Upper lobe of right lung (tissue), 1 donor: ENCODE results near the gene PIK3R6. TPM values are rescaled to one million over a fixed set of nuclear protein-coding genes. Genes with fewer than 3 reads are reported as not detected.

ENCODE experiments used
- ATAC-seq: fragments of 200-7000 bp; cut with Tn5 transposase; one replicate; pipeline ENCODE4 v1.9.1; 2020; ENCODE audit warnings: mild to moderate bottlenecking, moderate library complexity
- DNase-seq: peaks from one replicate; pipeline ENCODE4 v3.0.0-alpha.2; 2020
- H3K27ac ChIP-seq: fragments of 200-600 bp; one replicate; pipeline ENCODE4 v1.8.0; 2022
- H3K27me3 ChIP-seq: fragments of 200-600 bp; one replicate; pipeline ENCODE4 v1.8.0; 2022; ENCODE audit warnings: mild to moderate bottlenecking
- H3K36me3 ChIP-seq: fragments of 200-600 bp; one replicate; pipeline ENCODE4 v1.8.0; 2022
- H3K4me1 ChIP-seq: fragments of 200-600 bp; one replicate; pipeline ENCODE4 v1.8.0; 2022
- H3K4me3 ChIP-seq: fragments of 200-600 bp; one replicate; pipeline ENCODE4 v1.8.0; 2022; ENCODE audit warnings: mild to moderate bottlenecking
- H3K9me3 ChIP-seq: fragments of 200-600 bp; one replicate; pipeline ENCODE4 v1.8.0; 2022
- intact Hi-C: fragments of 100-400 bp; cut with DNase I; formaldehyde crosslinking; loops from one replicate; pipeline ENCODE4 v1.11.0; 2022
- total RNA-seq: library from RNA; stranded (reverse); fragmentation: NEBNext Ultra II Directional; extraction: Animal tissue kit (Norgen Biotek cat#: 25700); gene quantifications from one replicate; pipeline ENCODE4 v1.2.1, GENCODE V29; 2021
- TF ChIP-seq, protein P1 (sequence below): fragments of 200-600 bp; IDR thresholded peaks from one replicate; pipeline ENCODE4 v1.8.0; 2022; ENCODE audit warnings: antibody characterized with exemption
- donor health status: DM: no; HTN: yes; CAD: no; lungs with severe emphysema.

The PIK3R6 gene
- total RNA-seq, 1 donor from 2014 or later = 2.7 TPM

DNA sequence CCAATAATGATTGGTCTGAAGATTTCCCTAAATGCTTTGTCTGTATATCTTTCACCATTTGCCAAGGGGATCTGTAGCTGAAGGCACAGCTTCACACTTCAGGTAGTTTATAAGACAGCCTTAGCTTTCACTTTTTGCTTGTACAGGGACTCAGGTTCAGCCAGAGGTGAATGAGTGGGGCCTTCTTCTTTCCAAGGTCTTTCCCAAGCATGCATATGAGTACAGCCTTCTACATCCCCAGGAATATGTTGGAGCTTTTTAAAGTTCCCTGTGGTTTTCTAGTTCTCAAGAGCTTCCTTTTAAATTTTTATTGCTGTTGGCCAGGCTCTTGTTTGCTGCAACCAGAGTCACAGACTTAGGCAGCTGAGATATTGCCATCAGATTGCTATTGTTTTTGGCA, 91.2 kb downstream of the PIK3R6 start:
- Histone ChIP-seq H3K27ac (no peak overlapping the region), H3K4me1 (no peaks in the 10 kb centered on the region), H3K36me3 (no peaks in the 10 kb centered on the region), H3K4me3 (no peak overlapping the region), H3K9me3 (no peaks in the 10 kb centered on the region), H3K27me3 (peaks cover 6% of the 10 kb centered on the region)
- intact Hi-C loops = no loop called here
- DNase-seq = no peak
- ATAC-seq = no peak
- TF ChIP-seq, protein P1, sequence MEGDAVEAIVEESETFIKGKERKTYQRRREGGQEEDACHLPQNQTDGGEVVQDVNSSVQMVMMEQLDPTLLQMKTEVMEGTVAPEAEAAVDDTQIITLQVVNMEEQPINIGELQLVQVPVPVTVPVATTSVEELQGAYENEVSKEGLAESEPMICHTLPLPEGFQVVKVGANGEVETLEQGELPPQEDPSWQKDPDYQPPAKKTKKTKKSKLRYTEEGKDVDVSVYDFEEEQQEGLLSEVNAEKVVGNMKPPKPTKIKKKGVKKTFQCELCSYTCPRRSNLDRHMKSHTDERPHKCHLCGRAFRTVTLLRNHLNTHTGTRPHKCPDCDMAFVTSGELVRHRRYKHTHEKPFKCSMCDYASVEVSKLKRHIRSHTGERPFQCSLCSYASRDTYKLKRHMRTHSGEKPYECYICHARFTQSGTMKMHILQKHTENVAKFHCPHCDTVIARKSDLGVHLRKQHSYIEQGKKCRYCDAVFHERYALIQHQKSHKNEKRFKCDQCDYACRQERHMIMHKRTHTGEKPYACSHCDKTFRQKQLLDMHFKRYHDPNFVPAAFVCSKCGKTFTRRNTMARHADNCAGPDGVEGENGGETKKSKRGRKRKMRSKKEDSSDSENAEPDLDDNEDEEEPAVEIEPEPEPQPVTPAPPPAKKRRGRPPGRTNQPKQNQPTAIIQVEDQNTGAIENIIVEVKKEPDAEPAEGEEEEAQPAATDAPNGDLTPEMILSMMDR = no peak

DNA sequence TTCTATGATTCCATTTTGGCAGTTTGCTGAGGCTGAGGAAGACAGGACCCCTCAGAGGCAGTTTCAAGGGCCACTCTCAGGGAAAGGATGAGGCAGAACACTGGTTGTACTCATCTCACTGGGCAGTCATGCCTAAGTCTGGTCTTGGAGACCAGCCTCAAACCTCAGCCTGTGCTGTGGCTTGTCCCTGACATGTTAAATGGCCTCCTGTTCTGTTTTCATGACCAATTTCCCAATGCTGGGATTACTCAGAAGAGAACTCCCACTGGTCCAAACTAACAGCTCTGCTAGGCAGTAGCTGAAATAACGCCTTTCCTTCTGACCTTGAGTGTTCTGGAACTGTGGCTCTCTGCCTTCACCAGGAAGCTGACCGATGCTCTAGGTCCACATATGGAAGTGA, 100.7 kb downstream of the PIK3R6 start:
- H3K4me3 ChIP-seq = no peak overlapping the region
- intact Hi-C loops = no loop called here
- TF ChIP-seq, protein P1 = no peak
- H3K36me3 ChIP-seq = no peaks in the 10 kb centered on the region
- no peaks in the 10 kb centered on the region for H3K4me1 ChIP-seq
- no peak for DNase-seq
- H3K27ac ChIP-seq = no peak overlapping the region
- H3K9me3 ChIP-seq = no peaks in the 10 kb centered on the region
- no peaks in the 10 kb centered on the region for H3K27me3 ChIP-seq
- ATAC-seq = no peak

DNA sequence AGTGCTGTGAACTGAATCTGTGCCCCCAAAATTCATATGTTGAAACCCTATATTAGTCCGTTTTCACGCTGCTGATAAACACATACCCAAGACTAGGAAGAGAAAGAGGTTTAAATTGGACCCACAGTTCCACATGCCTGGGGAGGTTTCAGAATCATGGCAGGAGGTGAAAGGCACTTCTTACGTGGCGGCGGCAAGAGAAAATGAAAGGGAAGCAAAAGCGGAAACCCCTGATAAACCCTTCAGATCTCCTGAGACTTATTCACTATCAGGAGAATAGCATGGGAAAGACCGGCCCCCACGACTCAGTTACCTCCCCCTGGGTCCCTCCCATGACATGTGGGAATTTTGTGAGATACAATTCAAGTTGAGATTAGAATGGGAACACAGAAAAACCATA, 105.5 kb downstream of the PIK3R6 start:
- TF ChIP-seq, protein P1 = no peak
- Histone ChIP-seq H3K4me1 (no peaks in the 10 kb centered on the region), H3K9me3 (no peaks in the 10 kb centered on the region), H3K27me3 (no peaks in the 10 kb centered on the region), H3K36me3 (no peaks in the 10 kb centered on the region), H3K4me3 (no peak overlapping the region), H3K27ac (no peak overlapping the region)
- intact Hi-C loops = no loop called here
- no peak for DNase-seq
- no peak for ATAC-seq

DNA sequence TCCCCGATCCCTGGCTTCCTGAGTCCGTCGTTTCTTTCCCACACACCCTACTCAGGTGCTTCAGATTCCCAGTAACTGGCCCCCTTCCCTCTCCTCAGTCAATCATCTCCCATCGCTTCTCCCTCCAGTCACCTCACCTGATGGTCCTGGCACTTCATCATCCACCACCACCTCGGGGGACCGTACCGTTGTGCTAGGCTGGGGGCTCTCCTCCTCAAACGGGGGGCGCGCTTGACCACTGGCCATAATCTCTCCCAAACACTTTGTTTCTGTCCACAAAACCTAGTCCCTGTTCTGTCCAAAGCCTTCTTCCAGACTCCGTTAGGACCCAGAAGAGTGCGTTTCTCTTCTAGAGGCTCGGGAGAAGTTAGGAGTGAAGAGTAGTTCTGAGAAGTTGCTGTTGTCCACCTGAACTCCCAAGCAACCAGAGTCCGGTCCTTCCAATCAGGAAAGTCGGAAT, 109.3 kb downstream of the PIK3R6 start, which contains the start of gene SPDYE4:
Gene SPDYE4, minus strand, starts transcription at position 410 of the 460 bp plus-strand sequence. Its CDS starts 164 bp downstream, at position 246.
- Histone ChIP-seq H3K36me3 (no peaks in the 10 kb centered on the region), H3K27me3 (no peaks in the 10 kb centered on the region), H3K4me1 (no peaks in the 10 kb centered on the region), H3K9me3 (no peaks in the 10 kb centered on the region), H3K27ac (no peak within 1 kb of the TSS), H3K4me3 (no peak within 1 kb of the TSS)
- intact Hi-C loops = no loop called here
- DNase-seq = no peak
- TF ChIP-seq, protein P1 = no peak
- no peak for ATAC-seq

DNA sequence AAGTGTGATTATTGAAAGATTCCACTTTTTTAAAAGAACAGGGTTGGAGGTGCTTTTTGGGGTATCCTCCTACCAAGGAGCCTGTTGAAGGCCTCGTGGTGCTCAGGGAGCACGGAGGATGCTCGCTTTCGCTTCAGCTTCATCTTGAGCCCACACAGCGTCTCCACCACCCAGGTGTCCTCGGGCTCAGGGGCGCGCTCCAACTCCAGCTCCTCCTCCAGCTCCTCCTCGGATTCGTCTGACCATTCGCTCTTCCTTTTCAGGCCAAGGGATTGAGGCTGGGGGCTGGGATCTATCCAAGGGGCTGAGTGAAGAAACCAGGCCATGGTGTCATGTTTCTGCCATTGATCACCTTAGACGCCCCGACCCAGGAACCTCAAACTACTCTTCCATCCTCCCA, 110.3 kb downstream of the PIK3R6 start:
- H3K36me3 ChIP-seq = no peaks in the 10 kb centered on the region
- TF ChIP-seq, protein P1 = no peak
- no peaks in the 10 kb centered on the region for H3K27me3 ChIP-seq
- no peak for DNase-seq
- no peak overlapping the region for H3K4me3 ChIP-seq
- no peaks in the 10 kb centered on the region for H3K9me3 ChIP-seq
- H3K4me1 ChIP-seq = no peaks in the 10 kb centered on the region
- no peak overlapping the region for H3K27ac ChIP-seq
- intact Hi-C loops = no loop called here
- no peak for ATAC-seq
